ENCODE results near the gene ZFR. TPM values are rescaled to one million over a fixed set of nuclear protein-coding genes. Genes with fewer than 3 reads are reported as not detected.
"Not testable (repeated sequence)": the region's sequence is repeated elsewhere in the genome, so short reads cannot be mapped to it uniquely, and the experiment has no call there.

Gene ZFR
- total and polyA plus RNA-seq, 8 donors: 47.1 to 116 (median 103) TPM

DNA sequence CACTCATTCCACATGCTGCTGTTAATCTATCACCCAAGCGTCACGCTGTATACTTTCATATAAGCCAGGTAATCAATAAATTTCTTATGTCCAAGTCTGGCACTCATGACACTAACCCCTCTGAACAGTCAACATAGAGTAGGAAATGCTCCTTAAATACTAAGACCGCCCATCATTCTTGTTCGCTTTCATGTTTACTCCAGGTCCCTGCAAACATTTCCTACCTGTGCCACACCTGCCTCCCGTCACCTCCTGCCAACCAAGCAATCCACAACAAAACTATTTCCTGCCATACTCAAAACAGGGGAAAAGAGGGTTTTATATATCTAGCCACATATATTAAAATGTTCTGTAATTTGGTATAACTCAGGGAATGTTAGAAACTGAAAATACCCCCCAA, 39.0 kb downstream of the ZFR start:
- TF ChIP-seq, protein P1, sequence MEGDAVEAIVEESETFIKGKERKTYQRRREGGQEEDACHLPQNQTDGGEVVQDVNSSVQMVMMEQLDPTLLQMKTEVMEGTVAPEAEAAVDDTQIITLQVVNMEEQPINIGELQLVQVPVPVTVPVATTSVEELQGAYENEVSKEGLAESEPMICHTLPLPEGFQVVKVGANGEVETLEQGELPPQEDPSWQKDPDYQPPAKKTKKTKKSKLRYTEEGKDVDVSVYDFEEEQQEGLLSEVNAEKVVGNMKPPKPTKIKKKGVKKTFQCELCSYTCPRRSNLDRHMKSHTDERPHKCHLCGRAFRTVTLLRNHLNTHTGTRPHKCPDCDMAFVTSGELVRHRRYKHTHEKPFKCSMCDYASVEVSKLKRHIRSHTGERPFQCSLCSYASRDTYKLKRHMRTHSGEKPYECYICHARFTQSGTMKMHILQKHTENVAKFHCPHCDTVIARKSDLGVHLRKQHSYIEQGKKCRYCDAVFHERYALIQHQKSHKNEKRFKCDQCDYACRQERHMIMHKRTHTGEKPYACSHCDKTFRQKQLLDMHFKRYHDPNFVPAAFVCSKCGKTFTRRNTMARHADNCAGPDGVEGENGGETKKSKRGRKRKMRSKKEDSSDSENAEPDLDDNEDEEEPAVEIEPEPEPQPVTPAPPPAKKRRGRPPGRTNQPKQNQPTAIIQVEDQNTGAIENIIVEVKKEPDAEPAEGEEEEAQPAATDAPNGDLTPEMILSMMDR (IDR thresholded peaks at IDR 0.05): no peak
- Histone ChIP-seq H3K36me3 (peaks cover 0 to 97% of the 10 kb centered on the region in 2 donors), H3K4me3 (no peak overlapping the region), H3K27me3 (no peaks in the 10 kb centered on the region), H3K4me1 (no peaks in the 10 kb centered on the region), H3K9me3 (no peaks in the 10 kb centered on the region), H3K27ac (no peak overlapping the region)
- DNase-seq (no peak), ATAC-seq (no peak)
- intact Hi-C loops (cut with DNase I): no loop called here

DNA sequence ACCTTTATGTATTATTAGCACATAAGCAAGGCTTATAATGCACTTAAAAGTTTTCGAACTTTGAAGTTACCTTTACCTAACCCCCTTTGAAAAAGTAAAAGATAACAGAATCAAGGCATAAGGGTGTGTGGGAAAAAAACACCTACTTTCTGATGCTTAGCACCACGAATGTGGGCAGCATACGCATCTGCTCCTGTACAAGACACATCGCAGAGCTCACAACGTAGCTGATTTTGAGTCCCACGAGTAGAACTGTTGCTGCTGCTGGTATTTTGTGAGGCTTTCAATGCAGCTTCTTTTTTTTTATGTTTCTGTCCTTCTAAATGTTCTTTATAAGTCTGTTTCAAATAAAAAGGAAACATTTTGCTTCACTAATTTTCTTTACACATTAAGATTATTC, 40.8 kb downstream of the ZFR start:
- TF ChIP-seq, protein P1 (IDR thresholded peaks at IDR 0.05): no peak
- no peak for ATAC-seq
- Histone ChIP-seq H3K27ac (no peak overlapping the region), H3K4me3 (no peak overlapping the region), H3K27me3 (no peaks in the 10 kb centered on the region), H3K9me3 (no peaks in the 10 kb centered on the region), H3K36me3 (peaks cover 0 to 97% of the 10 kb centered on the region in 2 donors), H3K4me1 (no peaks in the 10 kb centered on the region)
- no peak for DNase-seq
- intact Hi-C loops (cut with DNase I): no loop called here

DNA sequence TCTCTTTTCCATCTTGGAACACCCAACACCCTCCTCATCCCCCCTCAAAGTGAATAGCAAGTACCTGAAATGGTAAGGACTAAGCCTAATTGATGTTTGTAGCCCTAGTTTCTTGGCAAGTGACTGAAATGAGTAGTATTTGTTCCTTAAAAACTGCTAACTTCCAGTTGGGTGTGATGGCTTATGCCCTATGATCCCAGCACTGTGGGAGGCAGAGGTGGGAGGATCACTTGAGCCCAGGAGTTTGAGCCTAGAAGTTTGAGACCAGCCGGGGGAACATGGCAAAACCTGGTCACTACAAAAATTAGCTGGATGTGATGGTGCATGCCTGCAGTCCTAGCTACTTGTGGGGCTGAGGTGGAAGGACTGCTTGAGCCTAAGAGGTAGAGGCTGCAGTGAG, 44.1 kb downstream of the ZFR start:
- TF ChIP-seq, protein P1 (IDR thresholded peaks at IDR 0.05): no peak
- H3K36me3 ChIP-seq: peaks cover 4 to 99% of the 10 kb centered on the region in 2 donors
- intact Hi-C loops (cut with DNase I): no loop called here

DNA sequence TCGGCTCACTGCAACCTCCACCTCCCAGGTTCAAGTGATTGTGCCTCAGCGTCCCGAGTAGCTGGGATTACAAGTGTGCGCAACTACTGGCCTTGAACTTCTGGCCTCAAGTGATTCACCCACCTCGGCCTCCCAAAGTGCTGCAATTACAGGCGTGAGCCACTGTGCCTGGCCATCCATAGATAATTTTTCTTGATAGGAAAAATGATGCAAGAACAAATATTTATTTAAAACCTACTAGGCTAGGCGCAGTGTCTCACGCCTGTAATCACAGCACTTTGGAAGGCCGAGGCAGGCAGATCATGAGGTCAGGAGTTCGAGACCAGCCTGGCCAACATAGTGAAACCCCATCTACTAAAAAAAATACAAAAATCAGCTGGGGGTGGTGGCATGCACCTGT, 45.8 kb downstream of the ZFR start:
- ATAC-seq; H3K4me3 ChIP-seq; H3K27me3 ChIP-seq; H3K9me3 ChIP-seq; H3K4me1 ChIP-seq; H3K27ac ChIP-seq; intact Hi-C loops (cut with DNase I); DNase-seq: not testable (repeated sequence)
- peaks cover 4 to 100% of the 10 kb centered on the region in 2 donors for H3K36me3 ChIP-seq

More for the DNA sequence above, 44.1 kb downstream of the ZFR start:
- Histone ChIP-seq H3K27me3 (no peaks in the 10 kb centered on the region), H3K9me3 (no peaks in the 10 kb centered on the region), H3K27ac (no peak overlapping the region), H3K4me3 (no peak overlapping the region), H3K4me1 (no peaks in the 10 kb centered on the region)
- DNase-seq: no peak
- ATAC-seq: no peak

DNA sequence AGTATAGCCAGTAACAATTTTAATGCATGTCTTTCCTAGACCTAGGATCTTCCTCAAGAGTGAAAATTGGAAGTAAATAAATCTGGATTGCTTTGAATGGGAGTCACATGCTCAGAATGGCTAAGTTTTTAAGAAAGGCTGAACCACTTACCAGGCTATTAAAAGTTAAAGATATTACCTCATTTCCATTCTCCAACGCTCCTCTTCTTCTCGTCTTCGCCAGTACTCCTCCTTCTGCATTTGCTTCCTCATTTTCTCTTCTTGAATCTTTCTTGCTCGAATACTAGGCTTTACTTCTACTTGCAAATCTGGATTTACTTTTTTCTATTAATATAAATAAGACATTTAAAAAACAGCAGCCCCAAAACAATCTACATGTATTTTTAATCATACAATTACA, 49.6 kb downstream of the ZFR start:
- intact Hi-C loops (cut with DNase I): no loop called here
- Histone ChIP-seq H3K4me3 (no peak overlapping the region), H3K27me3 (no peaks in the 10 kb centered on the region), H3K4me1 (peaks cover 0 to 5% of the 10 kb centered on the region in 2 donors), H3K36me3 (peaks cover 4 to 97% of the 10 kb centered on the region in 2 donors), H3K9me3 (no peaks in the 10 kb centered on the region), H3K27ac (no peak overlapping the region)
- ATAC-seq (no peak), DNase-seq (no peak)
- TF ChIP-seq, protein P1 (IDR thresholded peaks at IDR 0.05): no peak

DNA sequence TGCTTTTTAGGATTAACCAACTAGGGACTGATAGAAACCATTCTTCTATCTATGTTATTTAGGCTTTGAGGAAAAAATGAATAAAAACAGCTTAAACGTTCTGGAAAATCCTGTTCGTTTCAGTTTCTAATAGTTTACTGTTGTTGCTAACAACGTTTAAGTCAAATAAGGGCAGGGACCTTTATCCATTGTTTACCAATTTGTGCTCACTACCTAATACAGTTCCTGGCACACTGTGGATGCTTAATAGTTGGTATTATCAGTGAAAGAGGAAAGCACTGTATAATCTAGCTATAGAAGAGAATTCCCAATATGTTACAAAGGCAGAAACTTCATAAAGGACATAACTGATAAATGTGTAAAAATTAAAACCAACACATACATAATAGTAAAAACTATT, 52.5 kb downstream of the ZFR start:
- intact Hi-C loops (cut with DNase I): no loop called here
- no peak for DNase-seq
- TF ChIP-seq, protein P1 (IDR thresholded peaks at IDR 0.05): no peak
- Histone ChIP-seq H3K4me3 (no peak overlapping the region), H3K36me3 (peaks cover 4 to 97% of the 10 kb centered on the region in 2 donors), H3K27me3 (no peaks in the 10 kb centered on the region), H3K9me3 (no peaks in the 10 kb centered on the region), H3K27ac (no peak overlapping the region), H3K4me1 (peaks cover 0 to 16% of the 10 kb centered on the region in 2 donors)
- ATAC-seq: no peak

All from left lung (tissue), 10 donors.